ENCODE data around the gene PSMD3.

- TF ChIP-seq CTCF (IDR thresholded peaks at IDR 0.05 in 4 of 5, conservative IDR thresholded peaks at IDR 0.05 in 1 of 5) (no peak), POLR2A (IDR thresholded peaks at IDR 0.05) (no peak)
Observed at GRCh38 chr17:39981766-39982375, 1.3 kb downstream of the PSMD3 start.

All from gastrocnemius medialis (tissue), 4 donors.